Skin epidermis (tissue), 12 donors: ENCODE measurements around the gene MYO3B.
"Not testable (repeated sequence)": the region's sequence is repeated elsewhere in the genome, so short reads cannot be mapped to it uniquely, and the experiment has no call there.

Source experiments
- H3K27ac ChIP-seq, 21 experiments: fragments of 200-600 bp; sonication (generic) in 11 of 21; one replicate each; pipeline ENCODE4 v1.5.0; 2020; ENCODE audit warnings: mild to moderate bottlenecking in 3 of 21, inconsistent platforms in 2 of 21, moderate library complexity in 2 of 21
- H3K4me3 ChIP-seq, 7 experiments: fragments of 200-600 bp; sonication (generic) in 2 of 7; one replicate each; pipeline ENCODE4 v1.5.0; 2020; ENCODE audit warnings: inconsistent platforms in 2 of 7, mild to moderate bottlenecking in 2 of 7, moderate library complexity in 1 of 7

MYO3B gene

GRCh38 chr2:170206805-170207407 lies 29.0 kb downstream of the MYO3B start:
- Histone ChIP-seq H3K4me3 (no peak overlapping the region), H3K27ac (no peak overlapping the region)

DNA sequence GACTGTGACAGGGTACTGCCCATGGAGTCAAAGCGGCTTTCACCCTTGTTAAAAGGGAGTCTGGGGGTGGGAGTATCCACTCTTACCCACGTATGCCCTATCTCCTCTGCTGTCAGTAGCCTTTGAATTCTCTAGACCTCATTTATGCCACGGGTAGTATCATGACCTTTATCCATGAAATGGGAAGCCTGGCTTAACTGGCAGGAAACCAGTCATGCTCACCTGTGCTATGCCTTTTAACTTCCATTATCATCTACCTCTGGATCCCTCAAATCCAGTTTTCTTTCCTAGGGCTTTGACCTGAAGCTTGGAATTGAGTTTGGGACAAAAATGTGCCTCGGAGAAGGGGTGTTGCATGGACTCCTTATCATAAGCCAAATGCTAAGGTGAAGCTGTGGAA lies 30.0 kb downstream of the MYO3B start:
- H3K27ac ChIP-seq, result no peak overlapping the region
- no peak overlapping the region for H3K4me3 ChIP-seq

- no peak overlapping the region for H3K4me3 ChIP-seq
- H3K27ac ChIP-seq, result no peak overlapping the region
Observed at GRCh38 chr2:170208967-170209366, 31.0 kb downstream of the MYO3B start.

DNA sequence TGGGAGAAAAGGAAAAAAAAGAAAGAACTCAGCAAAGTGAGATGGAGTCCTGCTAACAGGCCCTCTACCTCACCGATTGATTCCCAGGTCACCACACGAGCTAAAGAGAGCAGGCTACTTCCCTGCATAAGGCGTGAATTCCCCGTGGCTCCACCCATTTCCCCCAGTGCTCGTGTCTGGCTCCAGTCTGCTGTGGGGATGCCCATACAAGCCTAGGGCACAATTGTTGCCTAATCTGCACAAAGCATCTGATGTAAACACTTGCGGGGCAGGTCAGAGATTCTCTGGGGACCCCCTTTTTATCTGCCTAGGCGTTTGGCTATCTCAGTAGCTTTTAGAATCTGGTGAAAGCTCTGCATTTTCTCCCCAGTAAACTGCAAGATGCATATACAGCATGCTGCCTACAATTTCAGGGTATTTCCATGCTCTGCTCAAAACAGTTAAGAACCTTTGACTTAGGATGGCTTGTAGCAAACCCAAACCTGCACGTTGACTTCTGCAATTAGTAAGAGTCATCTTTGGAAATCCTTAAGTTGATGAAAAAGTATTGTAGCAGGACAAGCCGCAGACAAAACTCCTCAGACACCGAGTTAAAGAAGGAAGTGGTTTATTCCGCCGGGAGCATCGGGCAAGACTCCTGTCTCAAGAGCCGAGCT lies 34.8 kb downstream of the MYO3B start:
- Histone ChIP-seq H3K4me3 (no peak overlapping the region), H3K27ac (peak overlapping the region in 1 of 21 experiments; percentile 35)

- H3K4me3 ChIP-seq, result not testable (repeated sequence)
- peak overlapping the region in 1 of 21 experiments; percentile 35 for H3K27ac ChIP-seq
Observed at GRCh38 chr2:170213281-170213625, 35.3 kb downstream of the MYO3B start.

GRCh38 chr2:170213651-170214050 lies 35.7 kb downstream of the MYO3B start:
- H3K4me3 ChIP-seq, result no peak overlapping the region
- no peak overlapping the region for H3K27ac ChIP-seq

- Histone ChIP-seq H3K4me3 (no peak overlapping the region), H3K27ac (no peak overlapping the region)
Observed at GRCh38 chr2:170214309-170214948, 36.5 kb downstream of the MYO3B start.

- Histone ChIP-seq H3K27ac (no peak overlapping the region), H3K4me3 (no peak overlapping the region)
Observed at GRCh38 chr2:170215021-170215420, 37.1 kb downstream of the MYO3B start.

DNA sequence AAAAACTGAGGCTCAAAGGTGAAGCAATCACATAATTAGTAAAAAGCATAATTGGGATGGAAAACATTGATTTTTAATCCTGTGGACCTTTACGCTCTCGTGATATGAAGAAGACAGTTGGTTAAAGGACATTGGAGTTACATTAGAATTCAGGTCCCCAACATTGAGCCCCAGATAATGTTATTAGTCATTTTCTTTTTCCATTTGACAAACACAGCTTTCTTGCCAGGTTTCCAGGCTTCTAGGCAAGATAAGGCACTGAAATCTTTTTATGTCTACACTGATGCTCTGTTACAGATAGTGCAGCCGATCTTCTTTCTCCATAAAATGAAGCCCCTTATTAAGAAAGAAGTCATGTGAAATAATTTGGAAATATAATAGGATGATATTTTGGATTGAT lies 38.5 kb downstream of the MYO3B start:
- H3K27ac ChIP-seq, result no peak overlapping the region
- no peak overlapping the region for H3K4me3 ChIP-seq

- H3K4me3 ChIP-seq, result no peak overlapping the region
- no peak overlapping the region for H3K27ac ChIP-seq
Observed at GRCh38 chr2:170216981-170217380, 39.0 kb downstream of the MYO3B start.

DNA sequence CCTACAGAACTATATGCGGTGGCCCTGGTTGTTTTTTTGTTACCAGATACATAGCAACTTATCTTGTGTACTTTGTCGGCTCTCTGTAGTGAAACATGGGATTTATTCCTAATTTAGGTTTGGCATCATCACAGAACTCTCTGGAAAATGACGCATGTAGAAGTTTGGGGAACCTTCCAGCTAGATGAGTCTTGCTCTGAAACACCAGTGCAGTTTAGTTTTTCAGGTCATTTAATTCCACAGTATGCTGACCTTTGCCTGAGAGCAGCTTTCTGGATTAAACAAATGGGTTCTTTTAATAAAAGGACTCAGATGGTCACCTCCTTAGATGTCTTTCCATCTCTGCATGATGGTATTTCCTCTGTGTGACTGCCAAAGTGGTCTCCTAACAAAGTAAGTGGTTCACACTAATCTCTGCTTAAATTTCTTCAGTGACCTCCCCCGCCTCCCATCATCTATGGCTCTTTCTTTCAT lies 39.9 kb downstream of the MYO3B start:
- no peak overlapping the region for H3K4me3 ChIP-seq
- H3K27ac ChIP-seq, result no peak overlapping the region

GRCh38 chr2:170218456-170218855 lies 40.5 kb downstream of the MYO3B start:
- no peak overlapping the region for H3K27ac ChIP-seq

GRCh38 chr2:170218931-170219330 lies 41.0 kb downstream of the MYO3B start:
- H3K27ac ChIP-seq, result no peak overlapping the region
- H3K4me3 ChIP-seq, result no peak overlapping the region

More at GRCh38 chr2:170218456-170218855, 40.5 kb downstream of the MYO3B start:
- H3K4me3 ChIP-seq, result no peak overlapping the region

GRCh38 chr2:170221317-170222288 lies 43.7 kb downstream of the MYO3B start:
- Histone ChIP-seq H3K27ac (peak overlapping the region in 1 of 21 experiments; percentile 25), H3K4me3 (no peak overlapping the region)

DNA sequence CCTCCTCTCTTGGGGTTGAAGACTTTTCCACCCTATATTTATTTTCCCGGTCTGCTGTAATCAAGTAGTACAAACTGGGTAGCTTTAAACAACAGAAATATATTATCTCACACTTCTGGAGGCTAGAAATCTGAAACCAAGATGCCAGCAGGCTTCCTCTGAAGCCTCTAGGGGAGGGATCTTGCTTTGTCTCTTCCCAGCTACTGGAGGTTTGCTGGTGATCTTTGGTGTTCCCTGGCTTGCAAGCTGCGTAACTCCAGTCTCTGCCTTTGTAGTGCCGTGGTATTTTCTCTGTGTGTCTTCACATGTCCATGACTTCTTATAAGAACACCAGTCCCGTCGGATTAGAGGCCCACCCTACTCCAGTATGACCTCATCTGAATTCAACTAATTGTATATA lies 44.4 kb downstream of the MYO3B start:
- no peak overlapping the region for H3K4me3 ChIP-seq
- H3K27ac ChIP-seq, result no peak overlapping the region

- Histone ChIP-seq H3K27ac (no peak overlapping the region), H3K4me3 (no peak overlapping the region)
Observed at GRCh38 chr2:170222842-170223241, 44.9 kb downstream of the MYO3B start.

DNA sequence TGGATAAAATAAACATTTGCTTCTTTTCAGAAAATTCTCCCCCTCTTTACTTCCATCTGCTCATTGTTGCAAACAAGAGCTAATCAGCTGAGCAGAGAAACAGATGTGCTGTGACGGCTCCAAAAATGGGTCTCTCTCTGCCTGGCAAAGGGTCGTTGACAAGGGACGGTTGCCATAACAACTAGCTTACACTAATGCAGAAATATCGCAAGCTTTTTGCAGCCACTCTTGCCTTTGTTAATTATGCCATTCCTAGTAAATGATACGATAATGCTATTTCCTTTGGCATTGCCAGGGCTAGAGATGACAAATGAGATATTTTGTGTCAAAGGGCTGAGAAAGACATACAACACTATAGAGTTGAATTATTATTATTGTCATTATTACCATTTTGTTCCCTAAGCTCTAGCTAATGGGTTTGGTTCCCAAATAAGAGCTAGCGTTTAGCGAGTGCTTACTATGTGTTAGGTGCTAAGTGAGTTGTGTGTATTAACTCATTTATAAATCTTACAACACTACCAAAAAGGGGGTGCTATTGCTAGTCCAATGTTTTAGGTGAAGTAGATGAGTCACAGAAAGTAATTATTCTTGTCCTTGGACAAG lies 46.8 kb downstream of the MYO3B start:
- Histone ChIP-seq H3K4me3 (no peak overlapping the region), H3K27ac (no peak overlapping the region)

GRCh38 chr2:170226216-170226615 lies 48.3 kb downstream of the MYO3B start:
- H3K4me3 ChIP-seq, result no peak overlapping the region

GRCh38 chr2:170227507-170227947 lies 49.6 kb downstream of the MYO3B start:
- Histone ChIP-seq H3K27ac (no peak overlapping the region), H3K4me3 (no peak overlapping the region)

More at GRCh38 chr2:170226216-170226615, 48.3 kb downstream of the MYO3B start:
- H3K27ac ChIP-seq, result no peak overlapping the region

DNA sequence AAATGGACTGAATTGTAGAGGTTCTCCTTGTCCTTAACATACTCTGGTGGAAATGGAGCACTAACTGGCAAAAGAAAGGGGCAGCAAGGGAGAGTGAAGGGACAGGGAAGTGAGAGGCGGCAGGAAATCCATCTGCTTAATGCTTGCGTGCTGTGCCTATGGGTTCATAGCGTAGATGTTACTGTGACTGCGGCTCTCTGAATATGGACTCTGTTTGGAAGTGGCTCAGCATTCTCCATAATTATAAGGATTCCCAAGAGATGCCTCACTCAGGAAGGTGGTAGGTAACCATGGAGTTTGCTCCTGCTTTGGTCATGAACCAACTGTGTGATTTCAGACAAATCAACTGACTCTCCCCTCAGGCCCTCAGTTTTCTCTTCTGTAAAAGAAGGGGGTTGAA lies 50.0 kb downstream of the MYO3B start:
- no peak overlapping the region for H3K27ac ChIP-seq
- H3K4me3 ChIP-seq, result no peak overlapping the region
